ENCODE measurements around the gene TAS2R4. TPM values are rescaled to one million over a fixed set of nuclear protein-coding genes. Genes with fewer than 3 reads are reported as not detected.

Gene TAS2R4
- total RNA-seq, 1 donor from 2014 or later = 1.9 TPM

GRCh38 chr7:141737836-141738591 lies 38.5 kb upstream of the TAS2R4 start, which contains the start of gene SSBP1:
SSBP1 (plus strand) TSS chr7:141738358; CDS start chr7:141739167, 809 bp downstream.
- Mint-ChIP-seq H3K4me1 (peaks cover 40% of the 10 kb centered on the region), H3K27me3 (no peaks in the 10 kb centered on the region), H3K27ac (peak within 1 kb of the TSS; percentile 98), H3K9me3 (no peaks in the 10 kb centered on the region), H3K4me3 (peak within 1 kb of the TSS; percentile 99), H3K36me3 (ENCODE audit: low read depth) (peaks cover 43% of the 10 kb centered on the region)
- TF ChIP-seq CTCF (IDR thresholded peaks at IDR 0.05) = peak; percentile 80
- DNase-seq (peak; percentile 79), ATAC-seq (ENCODE audit: low read depth) (peak; percentile 89)
- POLR2A ChIA-PET = interaction anchor here (0.6 to 3.5 kb wide), 14 partner anchors 8 to 1060 kb away, joined by 3 to 56 read pairs (median 4); partner anchors contain the start of genes AGK, BRAF, DENND11 and MRPS33
- intact Hi-C loops (cut with micrococcal nuclease) = loop anchor here (1.0 to 2.0 kb wide), 9 partner anchors 37 to 1259 kb away; partner anchors contain the start of genes AGK, BRAF, MKRN1 and MRPS33
- CTCF ChIA-PET = interaction anchor here (0.9 to 6.3 kb wide), 13 partner anchors 11 to 925 kb away, joined by 3 to 54 read pairs (median 5); partner anchors contain the start of genes DENND11, MRPS33 and WEE2

GRCh38 chr7:141738592-141739013 lies 37.9 kb upstream of the TAS2R4 start:
- DNase-seq (no peak), ATAC-seq (ENCODE audit: low read depth) (no peak)
- intact Hi-C loops (cut with micrococcal nuclease) = loop anchor here (1.0 to 2.0 kb wide), 9 partner anchors 37 to 1260 kb away; partner anchors contain the start of genes AGK, BRAF, MKRN1 and MRPS33
- Mint-ChIP-seq H3K27ac (peak overlapping the region; percentile 98), H3K36me3 (ENCODE audit: low read depth) (peaks cover 49% of the 10 kb centered on the region), H3K4me3 (peak overlapping the region; percentile 99), H3K4me1 (peaks cover 40% of the 10 kb centered on the region), H3K9me3 (no peaks in the 10 kb centered on the region), H3K27me3 (no peaks in the 10 kb centered on the region)
- TF ChIP-seq CTCF (IDR thresholded peaks at IDR 0.05) = no peak
- ChIA-PET POLR2A (interaction anchor here (1.0 to 3.5 kb wide), 9 partner anchors 28 to 724 kb away, joined by 3 to 56 read pairs (median 8); partner anchors contain the start of genes AGK, DENND11 and MRPS33), CTCF (interaction anchor here (1.0 to 6.3 kb wide), 12 partner anchors 11 to 724 kb away, joined by 3 to 54 read pairs (median 5); partner anchors contain the start of genes DENND11, MRPS33 and WEE2)

- Mint-ChIP-seq H3K36me3 (ENCODE audit: low read depth) (peaks cover 55% of the 10 kb centered on the region), H3K4me3 (peak overlapping the region; percentile 99), H3K27ac (peak overlapping the region; percentile 19), H3K9me3 (no peaks in the 10 kb centered on the region), H3K4me1 (peaks cover 40% of the 10 kb centered on the region), H3K27me3 (no peaks in the 10 kb centered on the region)
- POLR2A ChIA-PET = interaction anchor here (1.7 to 3.5 kb wide), 3 partner anchors 38 to 188 kb away, joined by 8 to 56 read pairs (median 11); partner anchors contain the start of genes AGK and DENND11
- no peak for TF ChIP-seq CTCF (IDR thresholded peaks at IDR 0.05)
- intact Hi-C loops (cut with micrococcal nuclease) = loop anchor here (2.0 kb wide), 1 partner anchor 1260 kb away; the partner anchor contains the start of gene MKRN1
- no peak for ATAC-seq (ENCODE audit: low read depth)
- DNase-seq = no peak
- CTCF ChIA-PET = interaction anchor here (2.2 to 6.3 kb wide), 2 partner anchors 85 to 90 kb away, joined by 11 to 54 read pairs; no protein-coding TSS in a partner anchor
Measured at GRCh38 chr7:141739250-141739649, 37.2 kb upstream of the TAS2R4 start.

GRCh38 chr7:141742229-141742628 lies 34.2 kb upstream of the TAS2R4 start:
- peaks cover 77% of the 10 kb centered on the region for H3K36me3 Mint-ChIP-seq (ENCODE audit: low read depth)
- ChIA-PET POLR2A (no interaction called here), CTCF (no interaction called here)

More at GRCh38 chr7:141742229-141742628, 34.2 kb upstream of the TAS2R4 start:
- Mint-ChIP-seq H3K9me3 (no peaks in the 10 kb centered on the region), H3K4me3 (no peak overlapping the region), H3K27ac (no peak overlapping the region), H3K4me1 (peaks cover 36% of the 10 kb centered on the region), H3K27me3 (no peaks in the 10 kb centered on the region)
- TF ChIP-seq CTCF (IDR thresholded peaks at IDR 0.05) = no peak
- DNase-seq = no peak
- no peak for ATAC-seq (ENCODE audit: low read depth)
- intact Hi-C loops (cut with micrococcal nuclease) = no loop called here
